K562 (cell line): ENCODE results near the gene LRIT3. TPM values are rescaled to one million over a fixed set of nuclear protein-coding genes. Genes with fewer than 3 reads are reported as not detected.

Experiments used
- CEBPG ChIP-seq, 3 experiments: fragments of 200-800 bp in 1 of 3; sonication (Bioruptor generic) in 1 of 3; sonication (generic) in 1 of 3; formaldehyde crosslinking in 1 of 3; IDR thresholded peaks in 2 of 3; conservative IDR thresholded peaks in 1 of 3; 2 replicates each; pipeline versions ENCODE4 v1.6.1 to v1.8.0; 2016 to 2022; ENCODE audit warnings: missing compliant biosample characterization in 2 of 3, missing genetic modification characterization in 2 of 3, mild to moderate bottlenecking in 1 of 3, missing genetic modification reagents in 1 of 3
- SIN3A ChIP-seq, 2 experiments: fragments of 150-350 bp in 1 of 2; IDR thresholded peaks; 2 replicates each; pipeline ENCODE4 v1.6.1; 2011 to 2016; ENCODE audit warnings: borderline replicate concordance in 2 of 2, low read depth in 2 of 2, low read length in 2 of 2, mild to moderate bottlenecking in 2 of 2, moderate library complexity in 2 of 2; ENCODE audit not compliant: control insufficient read depth in 1 of 2
- SLC30A9 ChIP-seq: fragments of 250-450 bp; sonication (Bioruptor Pico); IDR thresholded peaks from 2 replicates; pipeline ENCODE4 v1.8.0; 2022; ENCODE audit warnings: mild to moderate bottlenecking, moderate library complexity
- TBL1XR1 ChIP-seq, 2 experiments: IDR thresholded peaks; 2 replicates each; pipeline ENCODE4 v1.6.1; 2012; ENCODE audit warnings: improper control_type of control experiment in 2 of 2, low read length in 2 of 2, mild to moderate bottlenecking in 1 of 2
- TEAD4 ChIP-seq, 2 experiments: sonication (generic) in 1 of 2; formaldehyde crosslinking in 1 of 2; IDR thresholded peaks; 2 replicates each; pipeline versions ENCODE4 v1.6.1 to v1.8.0; 2012 to 2022; ENCODE audit warnings: borderline replicate concordance in 1 of 2, inconsistent platforms in 1 of 2, low read length in 1 of 2, mild to moderate bottlenecking in 1 of 2, missing genetic modification reagents in 1 of 2
- ZNF395 ChIP-seq: fragments of 200-800 bp; sonication (Bioruptor generic); IDR thresholded peaks from 2 replicates; pipeline ENCODE4 v1.6.1; 2017; ENCODE audit warnings: missing genetic modification characterization, missing compliant biosample characterization
- polyA plus RNA-seq, 8 experiments: library from polyadenylated mRNA; depleted of rRNA in 4 of 8; stranded (reverse) in 5 of 8; unstranded in 3 of 8; fragments of >200 nt; fragmentation: Nextera tagmentation in 2 of 8; fragmentation: Illumina TruSeq in 1 of 8; extraction: Ambion mirVana in 2 of 8; extraction: Trizol in 1 of 8; gene quantifications; 2 replicates each; pipeline versions ENCODE4 v1.2.1 to v1.2.3, GENCODE V29; 2011 to 2014; ENCODE audit warnings: inconsistent platforms in 1 of 8, missing spikeins in 1 of 8
- total RNA-seq, 7 experiments: library from RNA; depleted of rRNA in 6 of 7; stranded (reverse); fragments of >200 nt in 6 of 7; fragmentation: Illumina TruSeq in 2 of 7; extraction: Trizol in 2 of 7; gene quantifications; 2 replicates each; pipeline versions ENCODE4 v1.2.1 to v1.2.3, GENCODE V29; 2011 to 2021; ENCODE audit warnings: low replicate concordance in 1 of 7
- TF ChIP-seq, protein P1 (sequence below), 2 experiments: fragments of 250-450 bp in 1 of 2; fragments of 450-650 bp in 1 of 2; sonication (Bioruptor Pico) in 1 of 2; IDR thresholded peaks; 2 replicates each; pipeline versions ENCODE4 v1.6.1 to v1.8.0; 2016 to 2021; ENCODE audit warnings: mild to moderate bottlenecking in 2 of 2, moderate library complexity in 2 of 2, missing compliant biosample characterization in 1 of 2, missing genetic modification characterization in 1 of 2
- TF ChIP-seq, protein P2 (sequence below): fragments of 450-650 bp; IDR thresholded peaks from 2 replicates; pipeline ENCODE4 v1.6.1; 2016; ENCODE audit warnings: mild to moderate bottlenecking, moderate library complexity
- TF ChIP-seq, protein P3 (sequence below): fragments of 450-650 bp; formaldehyde crosslinking; IDR thresholded peaks from 2 replicates; pipeline ENCODE4 v1.4.0; 2020; ENCODE audit warnings: mild to moderate bottlenecking, moderate library complexity

The LRIT3 gene
- total and polyA plus RNA-seq, 9 of the 15 experiments (the other 6 are each of a cell fraction or from before 2014, with no cell fraction given) = 0.04 to 0.10 (median 0.04) TPM; not detected in 4

DNA sequence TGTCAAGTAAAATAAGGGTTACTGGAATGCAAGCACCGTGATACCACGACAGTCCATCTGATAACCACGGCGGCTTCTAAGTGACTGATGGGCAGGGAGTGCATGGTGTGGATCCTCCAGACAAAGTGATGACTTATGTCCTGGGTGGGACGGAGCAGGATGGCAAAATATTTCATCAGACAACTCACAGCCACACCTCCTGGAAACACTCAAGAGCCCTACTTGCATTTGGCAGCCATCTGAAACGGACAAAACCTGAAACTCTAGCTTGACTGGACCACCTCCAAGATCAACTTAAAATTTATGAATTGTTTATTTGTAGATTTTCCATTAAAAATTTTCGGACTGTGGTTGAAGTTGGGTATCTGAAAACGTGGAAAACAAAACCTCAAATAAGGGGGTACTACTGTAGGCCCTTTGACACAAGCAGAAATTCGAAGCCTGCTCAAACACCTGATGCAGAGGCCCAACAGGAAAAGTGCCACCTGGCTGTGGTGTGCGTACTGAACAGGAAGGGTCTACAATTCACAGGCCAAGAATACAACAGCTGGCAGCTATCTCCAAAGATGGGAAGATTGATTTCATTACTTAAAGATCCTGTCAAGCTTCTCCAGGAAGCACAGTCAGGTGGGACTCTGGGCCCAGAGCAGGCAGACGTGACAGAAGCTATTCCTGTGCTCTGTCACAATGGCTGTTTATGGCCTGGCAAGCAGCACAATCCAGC is 26.0 kb downstream of the LRIT3 start (continued):
- peak; percentile 64; the same call in 1 of the 2 replicates for TF ChIP-seq ZNF395 (CRISPR knock-in tag)
- no peak for TF ChIP-seq TBL1XR1 (IDR thresholded peaks at IDR 0.05; ENCODE audit: low read length in 2 of 2)
- TF ChIP-seq CEBPG (CRISPR knock-in tag; IDR thresholded peaks at IDR 0.05) = peak; percentile 85
- peak; percentile 59 to 96 for TF ChIP-seq CEBPG (tag; conservative IDR thresholded peaks at IDR 0.05 in 1 of 2, IDR thresholded peaks at IDR 0.05 in 1 of 2)
- TF ChIP-seq, protein P1, sequence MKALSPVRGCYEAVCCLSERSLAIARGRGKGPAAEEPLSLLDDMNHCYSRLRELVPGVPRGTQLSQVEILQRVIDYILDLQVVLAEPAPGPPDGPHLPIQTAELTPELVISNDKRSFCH (CRISPR knock-in tag; IDR thresholded peaks at IDR 0.05) = no peak
- TF ChIP-seq, protein P1 (tag; IDR thresholded peaks at IDR 0.05) = no peak
- no peak for TF ChIP-seq TEAD4 (IDR thresholded peaks at IDR 0.05; ENCODE audit: low read length)
- no peak for TF ChIP-seq TEAD4 (CRISPR knock-in tag; IDR thresholded peaks at IDR 0.05; ENCODE audit: borderline replicate concordance)
- TF ChIP-seq SIN3A (IDR thresholded peaks at IDR 0.05; ENCODE audit: borderline replicate concordance in 2 of 2, control insufficient read depth in 1 of 2, low read depth in 2 of 2, low read length in 2 of 2) = no peak
- TF ChIP-seq SLC30A9 (CRISPR knock-in tag) = no peak
- TF ChIP-seq, protein P2, sequence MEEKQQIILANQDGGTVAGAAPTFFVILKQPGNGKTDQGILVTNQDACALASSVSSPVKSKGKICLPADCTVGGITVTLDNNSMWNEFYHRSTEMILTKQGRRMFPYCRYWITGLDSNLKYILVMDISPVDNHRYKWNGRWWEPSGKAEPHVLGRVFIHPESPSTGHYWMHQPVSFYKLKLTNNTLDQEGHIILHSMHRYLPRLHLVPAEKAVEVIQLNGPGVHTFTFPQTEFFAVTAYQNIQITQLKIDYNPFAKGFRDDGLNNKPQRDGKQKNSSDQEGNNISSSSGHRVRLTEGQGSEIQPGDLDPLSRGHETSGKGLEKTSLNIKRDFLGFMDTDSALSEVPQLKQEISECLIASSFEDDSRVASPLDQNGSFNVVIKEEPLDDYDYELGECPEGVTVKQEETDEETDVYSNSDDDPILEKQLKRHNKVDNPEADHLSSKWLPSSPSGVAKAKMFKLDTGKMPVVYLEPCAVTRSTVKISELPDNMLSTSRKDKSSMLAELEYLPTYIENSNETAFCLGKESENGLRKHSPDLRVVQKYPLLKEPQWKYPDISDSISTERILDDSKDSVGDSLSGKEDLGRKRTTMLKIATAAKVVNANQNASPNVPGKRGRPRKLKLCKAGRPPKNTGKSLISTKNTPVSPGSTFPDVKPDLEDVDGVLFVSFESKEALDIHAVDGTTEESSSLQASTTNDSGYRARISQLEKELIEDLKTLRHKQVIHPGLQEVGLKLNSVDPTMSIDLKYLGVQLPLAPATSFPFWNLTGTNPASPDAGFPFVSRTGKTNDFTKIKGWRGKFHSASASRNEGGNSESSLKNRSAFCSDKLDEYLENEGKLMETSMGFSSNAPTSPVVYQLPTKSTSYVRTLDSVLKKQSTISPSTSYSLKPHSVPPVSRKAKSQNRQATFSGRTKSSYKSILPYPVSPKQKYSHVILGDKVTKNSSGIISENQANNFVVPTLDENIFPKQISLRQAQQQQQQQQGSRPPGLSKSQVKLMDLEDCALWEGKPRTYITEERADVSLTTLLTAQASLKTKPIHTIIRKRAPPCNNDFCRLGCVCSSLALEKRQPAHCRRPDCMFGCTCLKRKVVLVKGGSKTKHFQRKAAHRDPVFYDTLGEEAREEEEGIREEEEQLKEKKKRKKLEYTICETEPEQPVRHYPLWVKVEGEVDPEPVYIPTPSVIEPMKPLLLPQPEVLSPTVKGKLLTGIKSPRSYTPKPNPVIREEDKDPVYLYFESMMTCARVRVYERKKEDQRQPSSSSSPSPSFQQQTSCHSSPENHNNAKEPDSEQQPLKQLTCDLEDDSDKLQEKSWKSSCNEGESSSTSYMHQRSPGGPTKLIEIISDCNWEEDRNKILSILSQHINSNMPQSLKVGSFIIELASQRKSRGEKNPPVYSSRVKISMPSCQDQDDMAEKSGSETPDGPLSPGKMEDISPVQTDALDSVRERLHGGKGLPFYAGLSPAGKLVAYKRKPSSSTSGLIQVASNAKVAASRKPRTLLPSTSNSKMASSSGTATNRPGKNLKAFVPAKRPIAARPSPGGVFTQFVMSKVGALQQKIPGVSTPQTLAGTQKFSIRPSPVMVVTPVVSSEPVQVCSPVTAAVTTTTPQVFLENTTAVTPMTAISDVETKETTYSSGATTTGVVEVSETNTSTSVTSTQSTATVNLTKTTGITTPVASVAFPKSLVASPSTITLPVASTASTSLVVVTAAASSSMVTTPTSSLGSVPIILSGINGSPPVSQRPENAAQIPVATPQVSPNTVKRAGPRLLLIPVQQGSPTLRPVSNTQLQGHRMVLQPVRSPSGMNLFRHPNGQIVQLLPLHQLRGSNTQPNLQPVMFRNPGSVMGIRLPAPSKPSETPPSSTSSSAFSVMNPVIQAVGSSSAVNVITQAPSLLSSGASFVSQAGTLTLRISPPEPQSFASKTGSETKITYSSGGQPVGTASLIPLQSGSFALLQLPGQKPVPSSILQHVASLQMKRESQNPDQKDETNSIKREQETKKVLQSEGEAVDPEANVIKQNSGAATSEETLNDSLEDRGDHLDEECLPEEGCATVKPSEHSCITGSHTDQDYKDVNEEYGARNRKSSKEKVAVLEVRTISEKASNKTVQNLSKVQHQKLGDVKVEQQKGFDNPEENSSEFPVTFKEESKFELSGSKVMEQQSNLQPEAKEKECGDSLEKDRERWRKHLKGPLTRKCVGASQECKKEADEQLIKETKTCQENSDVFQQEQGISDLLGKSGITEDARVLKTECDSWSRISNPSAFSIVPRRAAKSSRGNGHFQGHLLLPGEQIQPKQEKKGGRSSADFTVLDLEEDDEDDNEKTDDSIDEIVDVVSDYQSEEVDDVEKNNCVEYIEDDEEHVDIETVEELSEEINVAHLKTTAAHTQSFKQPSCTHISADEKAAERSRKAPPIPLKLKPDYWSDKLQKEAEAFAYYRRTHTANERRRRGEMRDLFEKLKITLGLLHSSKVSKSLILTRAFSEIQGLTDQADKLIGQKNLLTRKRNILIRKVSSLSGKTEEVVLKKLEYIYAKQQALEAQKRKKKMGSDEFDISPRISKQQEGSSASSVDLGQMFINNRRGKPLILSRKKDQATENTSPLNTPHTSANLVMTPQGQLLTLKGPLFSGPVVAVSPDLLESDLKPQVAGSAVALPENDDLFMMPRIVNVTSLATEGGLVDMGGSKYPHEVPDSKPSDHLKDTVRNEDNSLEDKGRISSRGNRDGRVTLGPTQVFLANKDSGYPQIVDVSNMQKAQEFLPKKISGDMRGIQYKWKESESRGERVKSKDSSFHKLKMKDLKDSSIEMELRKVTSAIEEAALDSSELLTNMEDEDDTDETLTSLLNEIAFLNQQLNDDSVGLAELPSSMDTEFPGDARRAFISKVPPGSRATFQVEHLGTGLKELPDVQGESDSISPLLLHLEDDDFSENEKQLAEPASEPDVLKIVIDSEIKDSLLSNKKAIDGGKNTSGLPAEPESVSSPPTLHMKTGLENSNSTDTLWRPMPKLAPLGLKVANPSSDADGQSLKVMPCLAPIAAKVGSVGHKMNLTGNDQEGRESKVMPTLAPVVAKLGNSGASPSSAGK = peak; percentile 88
- TF ChIP-seq, protein P3, sequence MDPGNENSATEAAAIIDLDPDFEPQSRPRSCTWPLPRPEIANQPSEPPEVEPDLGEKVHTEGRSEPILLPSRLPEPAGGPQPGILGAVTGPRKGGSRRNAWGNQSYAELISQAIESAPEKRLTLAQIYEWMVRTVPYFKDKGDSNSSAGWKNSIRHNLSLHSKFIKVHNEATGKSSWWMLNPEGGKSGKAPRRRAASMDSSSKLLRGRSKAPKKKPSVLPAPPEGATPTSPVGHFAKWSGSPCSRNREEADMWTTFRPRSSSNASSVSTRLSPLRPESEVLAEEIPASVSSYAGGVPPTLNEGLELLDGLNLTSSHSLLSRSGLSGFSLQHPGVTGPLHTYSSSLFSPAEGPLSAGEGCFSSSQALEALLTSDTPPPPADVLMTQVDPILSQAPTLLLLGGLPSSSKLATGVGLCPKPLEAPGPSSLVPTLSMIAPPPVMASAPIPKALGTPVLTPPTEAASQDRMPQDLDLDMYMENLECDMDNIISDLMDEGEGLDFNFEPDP (CRISPR knock-in tag) = no peak
